Measurements from ENCODE around the gene RADX.

DNA sequence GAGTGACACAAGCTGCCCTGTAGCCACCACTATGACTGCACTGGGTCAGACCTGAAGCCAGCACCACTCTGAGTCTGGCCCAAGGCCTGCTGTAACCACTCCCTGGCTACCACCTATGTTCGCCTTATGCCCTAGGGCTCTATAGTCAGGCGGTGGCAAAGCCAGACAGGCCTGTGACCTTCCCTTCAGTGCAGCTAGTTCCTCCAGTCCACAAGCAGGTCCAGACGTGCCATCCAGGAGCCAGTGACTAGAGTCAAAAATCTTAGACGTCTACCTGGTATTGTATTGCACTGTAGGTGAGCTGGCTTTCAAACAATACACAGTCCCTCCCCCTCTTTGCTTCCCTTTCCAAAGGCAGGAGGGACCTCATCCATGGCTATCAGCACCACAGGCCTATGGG is 60.7 kb downstream of the RADX start:
- no peak for TF ChIP-seq POLR2A (IDR thresholded peaks at IDR 0.05)
- TF ChIP-seq, protein P1, sequence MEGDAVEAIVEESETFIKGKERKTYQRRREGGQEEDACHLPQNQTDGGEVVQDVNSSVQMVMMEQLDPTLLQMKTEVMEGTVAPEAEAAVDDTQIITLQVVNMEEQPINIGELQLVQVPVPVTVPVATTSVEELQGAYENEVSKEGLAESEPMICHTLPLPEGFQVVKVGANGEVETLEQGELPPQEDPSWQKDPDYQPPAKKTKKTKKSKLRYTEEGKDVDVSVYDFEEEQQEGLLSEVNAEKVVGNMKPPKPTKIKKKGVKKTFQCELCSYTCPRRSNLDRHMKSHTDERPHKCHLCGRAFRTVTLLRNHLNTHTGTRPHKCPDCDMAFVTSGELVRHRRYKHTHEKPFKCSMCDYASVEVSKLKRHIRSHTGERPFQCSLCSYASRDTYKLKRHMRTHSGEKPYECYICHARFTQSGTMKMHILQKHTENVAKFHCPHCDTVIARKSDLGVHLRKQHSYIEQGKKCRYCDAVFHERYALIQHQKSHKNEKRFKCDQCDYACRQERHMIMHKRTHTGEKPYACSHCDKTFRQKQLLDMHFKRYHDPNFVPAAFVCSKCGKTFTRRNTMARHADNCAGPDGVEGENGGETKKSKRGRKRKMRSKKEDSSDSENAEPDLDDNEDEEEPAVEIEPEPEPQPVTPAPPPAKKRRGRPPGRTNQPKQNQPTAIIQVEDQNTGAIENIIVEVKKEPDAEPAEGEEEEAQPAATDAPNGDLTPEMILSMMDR (IDR thresholded peaks at IDR 0.05): no peak

Measured in esophagus squamous epithelium (tissue), 4 donors.